Fibroblast of upper back skin (primary cell): ENCODE data around the gene KSR1.

Source experiments
- DNase-seq: peaks from one replicate; pipeline ENCODE4 v3.0.0-alpha.2; 2013

Gene KSR1

GRCh38 chr17:27597783-27598320 is 141.6 kb downstream of the KSR1 start:
- DNase-seq, result no peak

- no peak for DNase-seq
These were observed 142.2 kb downstream of the KSR1 start for GRCh38 chr17:27598337-27599050.

GRCh38 chr17:27600471-27600870 is 144.2 kb downstream of the KSR1 start:
- no peak for DNase-seq

- peak; percentile 76 for DNase-seq
These were observed 145.1 kb downstream of the KSR1 start for GRCh38 chr17:27601069-27601974.

- no peak for DNase-seq
These were observed 145.7 kb downstream of the KSR1 start for GRCh38 chr17:27601975-27602302.

- DNase-seq, result peak; percentile 59
These were observed 146.6 kb downstream of the KSR1 start for GRCh38 chr17:27602721-27603420.

GRCh38 chr17:27603421-27603770 is 147.1 kb downstream of the KSR1 start:
- no peak for DNase-seq

GRCh38 chr17:27603880-27604794 is 147.9 kb downstream of the KSR1 start:
- no peak for DNase-seq

GRCh38 chr17:27605409-27605808 is 149.2 kb downstream of the KSR1 start:
- no peak for DNase-seq

- DNase-seq, result no peak
These were observed 151.4 kb downstream of the KSR1 start for GRCh38 chr17:27607521-27608091.

- DNase-seq, result no peak
These were observed 152.3 kb downstream of the KSR1 start for GRCh38 chr17:27608328-27609230.

- no peak for DNase-seq
These were observed 153.5 kb downstream of the KSR1 start for GRCh38 chr17:27609611-27610303.

- DNase-seq, result no peak
These were observed 154.0 kb downstream of the KSR1 start for GRCh38 chr17:27610304-27610677.

- DNase-seq, result no peak
These were observed 156.0 kb downstream of the KSR1 start for GRCh38 chr17:27612160-27612770.

- no peak for DNase-seq
These were observed 157.2 kb downstream of the KSR1 start for GRCh38 chr17:27613433-27613832.

- DNase-seq, result no peak
These were observed 158.9 kb downstream of the KSR1 start for GRCh38 chr17:27615121-27615520.

GRCh38 chr17:27616414-27616813 is 160.2 kb downstream of the KSR1 start:
- DNase-seq, result no peak

GRCh38 chr17:27618417-27618816 is 162.2 kb downstream of the KSR1 start:
- no peak for DNase-seq

GRCh38 chr17:27620721-27621120 is 164.5 kb downstream of the KSR1 start:
- no peak for DNase-seq

- DNase-seq, result no peak
These were observed 165.3 kb downstream of the KSR1 start for GRCh38 chr17:27621536-27621935.
